Subcutaneous abdominal adipose tissue (tissue), 5 donors: ENCODE results near the gene CA12.

Experiments used
- H3K27ac ChIP-seq: one replicate; pipeline ENCODE4 v1.7.0; 2013; ENCODE audit warnings: low read depth, mild to moderate bottlenecking, inconsistent platforms, low read length, moderate library complexity
- H3K27me3 ChIP-seq, 5 donors: one replicate each; pipeline ENCODE4 v1.7.0; 2013; ENCODE audit warnings: low read length in 5 of 5, inconsistent platforms in 1 of 5; ENCODE audit not compliant: control insufficient read depth in 5 of 5, insufficient read depth in 4 of 5
- H3K36me3 ChIP-seq, 5 donors: one replicate each; pipeline ENCODE4 v1.7.0; 2013; ENCODE audit warnings: low read length in 5 of 5; ENCODE audit not compliant: control insufficient read depth in 5 of 5, insufficient read depth in 5 of 5
- H3K4me1 ChIP-seq, 5 donors: one replicate each; pipeline ENCODE4 v1.7.0; 2013; ENCODE audit warnings: low read length in 5 of 5, mild to moderate bottlenecking in 3 of 5, moderate library complexity in 1 of 5; ENCODE audit not compliant: control insufficient read depth in 5 of 5, insufficient read depth in 5 of 5
- H3K4me3 ChIP-seq, 5 donors: one replicate each; pipeline ENCODE4 v1.7.0; 2013; ENCODE audit warnings: low read length in 5 of 5, low read depth in 1 of 5
- H3K9ac ChIP-seq, 5 donors: one replicate each; pipeline ENCODE4 v1.7.0; 2013; ENCODE audit warnings: low read length in 5 of 5, mild to moderate bottlenecking in 4 of 5, moderate library complexity in 3 of 5
- H3K9me3 ChIP-seq, 5 donors: one replicate each; pipeline ENCODE4 v1.7.0; 2013; ENCODE audit warnings: low read length in 5 of 5; ENCODE audit not compliant: control insufficient read depth in 5 of 5
- donor health status: healthy.
- donor health status: healthy.
- donor health status: healthy.
- donor health status: healthy.
- donor health status: healthy.

The CA12 gene

GRCh38 chr15:63296195-63296594, 85.5 kb downstream of the CA12 start:
- peaks cover 5 to 12% (median 8%) of the 10 kb centered on the region in 5 donors for H3K36me3 ChIP-seq
- no peaks in the 10 kb centered on the region for H3K9me3 ChIP-seq
- H3K9ac ChIP-seq, result no peak overlapping the region
- no peaks in the 10 kb centered on the region for H3K27me3 ChIP-seq
- H3K4me1 ChIP-seq, result peaks cover 0 to 7% (median 6%) of the 10 kb centered on the region in 5 donors
- H3K27ac ChIP-seq, result no peak overlapping the region
- no peak overlapping the region for H3K4me3 ChIP-seq

GRCh38 chr15:63295341-63295740, 86.3 kb downstream of the CA12 start:
- no peaks in the 10 kb centered on the region for H3K27me3 ChIP-seq
- no peak overlapping the region for H3K27ac ChIP-seq
- peaks cover 0 to 9% (median 6%) of the 10 kb centered on the region in 5 donors for H3K4me1 ChIP-seq
- H3K4me3 ChIP-seq, result no peak overlapping the region
- peaks cover 3 to 12% (median 8%) of the 10 kb centered on the region in 5 donors for H3K36me3 ChIP-seq
- no peaks in the 10 kb centered on the region for H3K9me3 ChIP-seq
- H3K9ac ChIP-seq, result no peak overlapping the region

- H3K9me3 ChIP-seq, result no peaks in the 10 kb centered on the region
- peaks cover 3 to 11% (median 8%) of the 10 kb centered on the region in 5 donors for H3K36me3 ChIP-seq
- no peak overlapping the region for H3K4me3 ChIP-seq
- peaks cover 0 to 7% (median 6%) of the 10 kb centered on the region in 5 donors for H3K4me1 ChIP-seq
- no peak overlapping the region for H3K27ac ChIP-seq
- H3K9ac ChIP-seq, result no peak overlapping the region
- H3K27me3 ChIP-seq, result no peaks in the 10 kb centered on the region
Observed at GRCh38 chr15:63294359-63294758, 87.3 kb downstream of the CA12 start.

- Histone ChIP-seq H3K27ac (no peak overlapping the region), H3K4me3 (no peak overlapping the region), H3K4me1 (peaks cover 0 to 12% (median 7%) of the 10 kb centered on the region in 5 donors), H3K27me3 (no peaks in the 10 kb centered on the region), H3K9me3 (no peaks in the 10 kb centered on the region), H3K9ac (no peak overlapping the region), H3K36me3 (peaks cover 3 to 13% (median 6%) of the 10 kb centered on the region in 5 donors)
Observed at GRCh38 chr15:63292771-63293170, 88.9 kb downstream of the CA12 start.

GRCh38 chr15:63292241-63292640, 89.4 kb downstream of the CA12 start:
- H3K27ac ChIP-seq, result no peak overlapping the region
- H3K36me3 ChIP-seq, result peaks cover 3 to 14% (median 5%) of the 10 kb centered on the region in 5 donors
- no peak overlapping the region for H3K4me3 ChIP-seq
- peaks cover 0 to 12% (median 7%) of the 10 kb centered on the region in 5 donors for H3K4me1 ChIP-seq
- no peaks in the 10 kb centered on the region for H3K27me3 ChIP-seq
- H3K9ac ChIP-seq, result no peak overlapping the region
- H3K9me3 ChIP-seq, result no peaks in the 10 kb centered on the region

- peaks cover 3 to 21% (median 12%) of the 10 kb centered on the region in 5 donors for H3K36me3 ChIP-seq
- no peak overlapping the region for H3K4me3 ChIP-seq
- H3K27ac ChIP-seq, result no peak overlapping the region
- H3K9me3 ChIP-seq, result no peaks in the 10 kb centered on the region
- no peak overlapping the region for H3K9ac ChIP-seq
- H3K27me3 ChIP-seq, result no peaks in the 10 kb centered on the region
- H3K4me1 ChIP-seq, result peaks cover 0 to 12% (median 9%) of the 10 kb centered on the region in 5 donors
Observed at GRCh38 chr15:63291507-63291906, 90.1 kb downstream of the CA12 start.

GRCh38 chr15:63288778-63289378, 92.8 kb downstream of the CA12 start:
- H3K27me3 ChIP-seq, result no peaks in the 10 kb centered on the region
- H3K4me3 ChIP-seq, result no peak overlapping the region
- H3K4me1 ChIP-seq, result peaks cover 0 to 9% (median 6%) of the 10 kb centered on the region in 5 donors
- H3K36me3 ChIP-seq, result peaks cover 10 to 27% (median 16%) of the 10 kb centered on the region in 5 donors
- no peak overlapping the region for H3K9ac ChIP-seq
- no peaks in the 10 kb centered on the region for H3K9me3 ChIP-seq
- no peak overlapping the region for H3K27ac ChIP-seq

- Histone ChIP-seq H3K27ac (no peak overlapping the region), H3K36me3 (peaks cover 8 to 27% (median 18%) of the 10 kb centered on the region in 5 donors), H3K9ac (no peak overlapping the region), H3K4me1 (peaks cover 0 to 9% (median 6%) of the 10 kb centered on the region in 5 donors), H3K4me3 (no peak overlapping the region), H3K9me3 (no peaks in the 10 kb centered on the region), H3K27me3 (no peaks in the 10 kb centered on the region)
Observed at GRCh38 chr15:63288342-63288741, 93.3 kb downstream of the CA12 start.

- H3K27ac ChIP-seq, result no peak overlapping the region
- H3K9me3 ChIP-seq, result no peaks in the 10 kb centered on the region
- H3K36me3 ChIP-seq, result peaks cover 5 to 31% (median 18%) of the 10 kb centered on the region in 5 donors
- H3K4me1 ChIP-seq, result peaks cover 0 to 14% (median 6%) of the 10 kb centered on the region in 5 donors
- no peaks in the 10 kb centered on the region for H3K27me3 ChIP-seq
- no peak overlapping the region for H3K9ac ChIP-seq
- H3K4me3 ChIP-seq, result no peak overlapping the region
Observed at GRCh38 chr15:63287109-63287508, 94.5 kb downstream of the CA12 start.

GRCh38 chr15:63284335-63284734, 97.3 kb downstream of the CA12 start:
- H3K9ac ChIP-seq, result no peak overlapping the region
- H3K4me3 ChIP-seq, result no peak overlapping the region
- no peaks in the 10 kb centered on the region for H3K27me3 ChIP-seq
- H3K9me3 ChIP-seq, result no peaks in the 10 kb centered on the region
- H3K36me3 ChIP-seq, result peaks cover 5 to 39% (median 23%) of the 10 kb centered on the region in 5 donors
- peaks cover 0 to 7% (median 2%) of the 10 kb centered on the region in 5 donors for H3K4me1 ChIP-seq
- H3K27ac ChIP-seq, result no peak overlapping the region
